ENCODE measurements around the gene DFFB.

The DFFB gene

DNA sequence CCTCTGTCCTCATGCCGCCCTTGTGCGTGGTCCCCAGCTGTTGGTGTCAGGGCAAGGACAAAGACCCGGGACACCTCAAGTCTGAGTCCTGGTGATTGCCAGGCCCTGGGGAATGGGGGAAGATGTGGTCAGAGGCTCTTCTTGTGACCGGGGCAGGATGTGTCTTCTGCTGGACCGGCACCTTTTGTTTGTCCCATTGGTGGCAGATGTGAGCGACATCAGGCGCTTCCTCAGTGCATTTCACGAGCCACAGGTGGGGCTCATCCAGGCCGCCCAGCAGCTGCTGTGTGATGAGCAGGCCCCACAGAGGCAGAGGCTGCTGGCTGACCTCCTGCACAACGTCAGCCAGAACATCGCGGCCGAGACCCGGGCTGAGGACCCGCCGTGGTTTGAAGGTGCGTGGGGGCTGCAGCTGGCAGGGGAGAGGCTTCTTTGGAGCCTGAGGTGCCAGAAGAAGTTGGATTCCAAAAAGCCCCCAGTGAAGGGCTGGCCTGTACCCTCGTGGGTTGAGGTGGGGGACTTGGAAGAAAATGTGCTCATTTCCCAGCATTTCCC lies 8.4 kb downstream of the DFFB start:
- H3K4me2 ChIP-seq (ENCODE audit: insufficient read depth, low read length, poor library complexity, severe bottlenecking) = no peak overlapping the region
- peaks cover 0 to 9% of the 10 kb centered on the region in 2 donors for H3K9me3 ChIP-seq (replicated peaks in 1 of 2; ENCODE audit: control insufficient read depth in 2 of 2, insufficient read depth in 1 of 2, low read depth in 1 of 2, low read length in 2 of 2)
- no peak overlapping the region for H2BK5ac ChIP-seq (ENCODE audit: low read length)
- DNase-seq (ENCODE audit: low spot score) = no peak
- H3K14ac ChIP-seq (ENCODE audit: low read length) = no peak overlapping the region
- no CpG with 5 or more reads among the region's 18 CpGs for WGBS, 2 donors (ENCODE audit: extremely low coverage in 2 of 2, insufficient read length in 2 of 2, insufficient replicate concordance in 1 of 2)
- H3K27ac ChIP-seq (replicated peaks; ENCODE audit: low read length) = no peak overlapping the region
- H3K4me3 ChIP-seq (ENCODE audit: low read length in 2 of 2) = no peak overlapping the region
- H3K79me1 ChIP-seq (ENCODE audit: low read depth, low read length) = no peaks in the 10 kb centered on the region
- H2BK15ac ChIP-seq (ENCODE audit: low read length) = no peak overlapping the region
- H3K27me3 ChIP-seq (ENCODE audit: control insufficient read depth in 3 of 3, insufficient read depth in 3 of 3, low read depth in 1 of 3, low read length in 3 of 3) = no peaks in the 10 kb centered on the region
- H2BK12ac ChIP-seq (ENCODE audit: low read length) = peak overlapping the region; percentile 73
- no peak overlapping the region for H3K9ac ChIP-seq (ENCODE audit: low read depth, low read length, poor library complexity)
- H2AK5ac ChIP-seq (ENCODE audit: low read depth, low read length) = peak overlapping the region; percentile 56
- H4K91ac ChIP-seq (ENCODE audit: low read depth, low read length, poor library complexity) = no peak overlapping the region
- peaks cover 0 to 2% of the 10 kb centered on the region in 2 donors for H3K4me1 ChIP-seq (ENCODE audit: control insufficient read depth in 2 of 2, insufficient read depth in 1 of 2, low read depth in 1 of 2, low read length in 2 of 2)
- no peak overlapping the region for H4K8ac ChIP-seq (ENCODE audit: low read depth, low read length)
- no peak overlapping the region for H3K23ac ChIP-seq (ENCODE audit: low read depth, low read length, poor library complexity)
- peaks cover 3 to 8% of the 10 kb centered on the region in 2 donors for H3K36me3 ChIP-seq (replicated peaks in 1 of 2; ENCODE audit: control insufficient read depth in 2 of 2, insufficient read depth in 2 of 2, low read length in 2 of 2)
- no peak overlapping the region for H3K4ac ChIP-seq (ENCODE audit: low read length)
- no peak overlapping the region for H2AFZ ChIP-seq (ENCODE audit: low read length)
- H2BK120ac ChIP-seq (ENCODE audit: low read depth, low read length) = no peak overlapping the region
- H3K18ac ChIP-seq (ENCODE audit: low read length) = peak overlapping the region; percentile 28

DNA sequence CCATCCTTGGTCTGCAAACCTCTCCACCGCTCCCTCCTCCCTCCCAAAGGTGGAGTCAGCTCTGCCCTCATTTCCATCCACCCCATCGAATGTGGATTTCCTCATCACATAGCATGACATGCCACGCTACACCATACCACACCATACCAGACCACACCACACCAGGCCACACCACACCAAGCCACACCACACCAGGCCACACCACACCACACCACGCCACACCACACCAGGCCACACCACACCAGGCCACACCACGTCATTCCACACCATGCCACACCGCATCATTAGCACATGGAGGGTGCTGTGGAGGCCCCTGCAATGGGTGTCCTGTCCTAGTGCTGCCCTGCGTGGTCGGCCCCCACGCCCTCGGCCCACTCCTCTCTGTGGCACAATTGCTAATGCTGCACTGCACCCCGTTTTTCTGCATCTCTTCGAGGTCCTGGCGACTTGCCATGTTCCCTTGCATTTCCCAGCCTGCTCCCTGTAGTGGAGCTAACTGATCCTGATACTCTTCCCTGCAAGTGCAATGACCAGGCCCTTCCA lies 11.3 kb downstream of the DFFB start:
- no CpG with 5 or more reads among the region's 13 CpGs for WGBS, 2 donors (ENCODE audit: extremely low coverage in 2 of 2, insufficient read length in 2 of 2, insufficient replicate concordance in 1 of 2)
- Histone ChIP-seq H3K23ac (ENCODE audit: low read depth, low read length, poor library complexity) (peak overlapping the region; percentile 89), H3K18ac (ENCODE audit: low read length) (peak overlapping the region; percentile 17), H3K9me3 (replicated peaks in 1 of 2; ENCODE audit: control insufficient read depth in 2 of 2, insufficient read depth in 1 of 2, low read depth in 1 of 2, low read length in 2 of 2) (peaks cover 0 to 9% of the 10 kb centered on the region in 2 donors), H3K27me3 (ENCODE audit: control insufficient read depth in 3 of 3, insufficient read depth in 3 of 3, low read depth in 1 of 3, low read length in 3 of 3) (no peaks in the 10 kb centered on the region), H4K8ac (ENCODE audit: low read depth, low read length) (peak overlapping the region; percentile 82), H3K4ac (ENCODE audit: low read length) (peak overlapping the region; percentile 84), H2BK5ac (ENCODE audit: low read length) (peak overlapping the region; percentile 53), H3K4me2 (ENCODE audit: insufficient read depth, low read length, poor library complexity, severe bottlenecking) (no peak overlapping the region), H3K4me1 (ENCODE audit: control insufficient read depth in 2 of 2, insufficient read depth in 1 of 2, low read depth in 1 of 2, low read length in 2 of 2) (peaks cover 0 to 2% of the 10 kb centered on the region in 2 donors), H3K4me3 (ENCODE audit: low read length in 2 of 2) (peak overlapping the region in 1 of 2 donors; percentile 17), H3K14ac (ENCODE audit: low read length) (peak overlapping the region; percentile 82), H2AFZ (ENCODE audit: low read length) (no peak overlapping the region), H2AK5ac (ENCODE audit: low read depth, low read length) (peak overlapping the region; percentile 63), H3K79me1 (ENCODE audit: low read depth, low read length) (no peaks in the 10 kb centered on the region), H2BK120ac (ENCODE audit: low read depth, low read length) (no peak overlapping the region), H3K36me3 (replicated peaks in 1 of 2; ENCODE audit: control insufficient read depth in 2 of 2, insufficient read depth in 2 of 2, low read length in 2 of 2) (peaks cover 3 to 13% of the 10 kb centered on the region in 2 donors), H4K91ac (ENCODE audit: low read depth, low read length, poor library complexity) (peak overlapping the region; percentile 95), H3K9ac (ENCODE audit: low read depth, low read length, poor library complexity) (peak overlapping the region; percentile 77), H2BK15ac (ENCODE audit: low read length) (no peak overlapping the region), H3K27ac (replicated peaks; ENCODE audit: low read length) (no peak overlapping the region), H2BK12ac (ENCODE audit: low read length) (peak overlapping the region; percentile 90)
- no peak for DNase-seq (ENCODE audit: low spot score)

DNA sequence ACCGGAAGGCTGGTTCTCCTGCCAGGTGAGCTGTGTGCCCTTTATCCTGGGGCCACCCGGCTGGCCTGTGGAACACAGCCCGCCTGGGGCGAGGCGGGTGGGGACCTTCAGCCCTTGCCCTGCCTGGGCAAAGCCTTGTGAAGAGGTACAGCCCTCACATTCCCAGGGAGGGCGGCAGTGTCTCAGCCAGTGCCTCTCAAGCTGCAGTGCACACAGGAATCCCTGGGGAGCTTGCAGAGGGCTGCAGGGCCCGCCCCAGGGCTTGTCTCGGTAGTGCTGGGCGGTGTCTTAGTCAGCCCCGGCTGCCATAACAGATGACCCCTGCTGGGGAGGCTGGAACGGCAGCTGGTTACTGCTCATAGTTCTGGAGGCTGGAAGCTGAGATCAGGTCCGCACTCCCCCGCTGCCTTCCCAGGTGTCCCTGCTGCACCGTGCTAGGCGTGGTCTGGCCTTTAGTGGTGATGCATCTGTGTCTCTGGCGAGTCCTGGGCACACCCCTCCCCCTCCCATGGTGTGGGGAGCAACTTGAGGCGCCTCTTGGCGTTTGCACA lies 12.6 kb downstream of the DFFB start:
- Histone ChIP-seq H4K8ac (ENCODE audit: low read depth, low read length) (no peak overlapping the region), H2BK120ac (ENCODE audit: low read depth, low read length) (no peak overlapping the region), H2BK5ac (ENCODE audit: low read length) (peak overlapping the region; percentile 88), H3K27ac (replicated peaks; ENCODE audit: low read length) (no peak overlapping the region), H2AFZ (ENCODE audit: low read length) (no peak overlapping the region), H3K23ac (ENCODE audit: low read depth, low read length, poor library complexity) (peak overlapping the region; percentile 89), H4K91ac (ENCODE audit: low read depth, low read length, poor library complexity) (no peak overlapping the region), H3K79me1 (ENCODE audit: low read depth, low read length) (no peaks in the 10 kb centered on the region), H3K4me2 (ENCODE audit: insufficient read depth, low read length, poor library complexity, severe bottlenecking) (no peak overlapping the region), H3K9me3 (replicated peaks in 1 of 2; ENCODE audit: control insufficient read depth in 2 of 2, insufficient read depth in 1 of 2, low read depth in 1 of 2, low read length in 2 of 2) (peaks cover 0 to 9% of the 10 kb centered on the region in 2 donors), H3K14ac (ENCODE audit: low read length) (no peak overlapping the region), H3K27me3 (ENCODE audit: control insufficient read depth in 3 of 3, insufficient read depth in 3 of 3, low read depth in 1 of 3, low read length in 3 of 3) (no peaks in the 10 kb centered on the region), H3K4me3 (ENCODE audit: low read length in 2 of 2) (no peak overlapping the region), H2AK5ac (ENCODE audit: low read depth, low read length) (peak overlapping the region; percentile 61), H3K36me3 (replicated peaks in 1 of 2; ENCODE audit: control insufficient read depth in 2 of 2, insufficient read depth in 2 of 2, low read length in 2 of 2) (peaks cover 8 to 17% of the 10 kb centered on the region in 2 donors), H3K18ac (ENCODE audit: low read length) (peak overlapping the region; percentile 71), H3K4me1 (ENCODE audit: control insufficient read depth in 2 of 2, insufficient read depth in 1 of 2, low read depth in 1 of 2, low read length in 2 of 2) (peaks cover 0 to 2% of the 10 kb centered on the region in 2 donors), H3K9ac (ENCODE audit: low read depth, low read length, poor library complexity) (peak overlapping the region; percentile 78), H3K4ac (ENCODE audit: low read length) (no peak overlapping the region), H2BK15ac (ENCODE audit: low read length) (peak overlapping the region; percentile 21), H2BK12ac (ENCODE audit: low read length) (no peak overlapping the region)
- WGBS, 2 donors (ENCODE audit: extremely low coverage in 2 of 2, insufficient read length in 2 of 2, insufficient replicate concordance in 1 of 2) = no CpG with 5 or more reads among the region's 18 CpGs
- DNase-seq (ENCODE audit: low spot score) = no peak

DNA sequence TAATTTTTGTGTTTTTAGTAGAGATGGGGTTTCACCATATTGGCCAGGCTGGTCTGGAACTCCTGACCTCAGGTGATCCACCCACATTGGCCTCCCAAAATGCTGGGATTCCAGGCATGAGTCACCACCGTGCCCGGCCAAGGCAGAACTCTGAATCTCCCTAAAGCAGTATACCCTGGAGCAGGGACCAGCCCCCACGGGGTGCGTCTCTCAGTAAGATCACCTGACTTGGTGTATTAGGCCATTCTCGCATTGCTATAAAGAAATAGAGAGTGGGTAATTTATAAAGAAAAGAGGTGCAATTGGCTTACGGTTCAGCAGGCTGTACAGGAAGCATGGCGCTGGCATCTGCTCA lies 14.2 kb downstream of the DFFB start:
- peaks cover 0 to 2% of the 10 kb centered on the region in 2 donors for H3K4me1 ChIP-seq (ENCODE audit: control insufficient read depth in 2 of 2, insufficient read depth in 1 of 2, low read depth in 1 of 2, low read length in 2 of 2)
- H3K4me2 ChIP-seq (ENCODE audit: insufficient read depth, low read length, poor library complexity, severe bottlenecking) = no peak overlapping the region
- no CpG with 5 or more reads among the region's 7 CpGs for WGBS, 2 donors (ENCODE audit: extremely low coverage in 2 of 2, insufficient read length in 2 of 2, insufficient replicate concordance in 1 of 2)
- no peak overlapping the region for H3K18ac ChIP-seq (ENCODE audit: low read length)
- H2BK15ac ChIP-seq (ENCODE audit: low read length) = no peak overlapping the region
- no peak overlapping the region for H3K4me3 ChIP-seq (ENCODE audit: low read length in 2 of 2)
- H3K23ac ChIP-seq (ENCODE audit: low read depth, low read length, poor library complexity) = no peak overlapping the region
- no peak overlapping the region for H4K91ac ChIP-seq (ENCODE audit: low read depth, low read length, poor library complexity)
- no peaks in the 10 kb centered on the region for H3K79me1 ChIP-seq (ENCODE audit: low read depth, low read length)
- no peaks in the 10 kb centered on the region for H3K27me3 ChIP-seq (ENCODE audit: control insufficient read depth in 3 of 3, insufficient read depth in 3 of 3, low read depth in 1 of 3, low read length in 3 of 3)
- H2AK5ac ChIP-seq (ENCODE audit: low read depth, low read length) = no peak overlapping the region
- no peak overlapping the region for H3K4ac ChIP-seq (ENCODE audit: low read length)
- no peak overlapping the region for H2AFZ ChIP-seq (ENCODE audit: low read length)
- H2BK5ac ChIP-seq (ENCODE audit: low read length) = peak overlapping the region; percentile 48
- H2BK12ac ChIP-seq (ENCODE audit: low read length) = no peak overlapping the region
- H3K14ac ChIP-seq (ENCODE audit: low read length) = no peak overlapping the region
- H3K27ac ChIP-seq (replicated peaks; ENCODE audit: low read length) = no peak overlapping the region
- no peak overlapping the region for H3K9ac ChIP-seq (ENCODE audit: low read depth, low read length, poor library complexity)
- peaks cover 8 to 21% of the 10 kb centered on the region in 2 donors for H3K36me3 ChIP-seq (replicated peaks in 1 of 2; ENCODE audit: control insufficient read depth in 2 of 2, insufficient read depth in 2 of 2, low read length in 2 of 2)
- peaks cover 0 to 9% of the 10 kb centered on the region in 2 donors for H3K9me3 ChIP-seq (replicated peaks in 1 of 2; ENCODE audit: control insufficient read depth in 2 of 2, insufficient read depth in 1 of 2, low read depth in 1 of 2, low read length in 2 of 2)
- DNase-seq (ENCODE audit: low spot score) = no peak
- H4K8ac ChIP-seq (ENCODE audit: low read depth, low read length) = no peak overlapping the region
- H2BK120ac ChIP-seq (ENCODE audit: low read depth, low read length) = no peak overlapping the region

Measured in neuronal stem cell (in vitro differentiated cells).